Gastrocnemius medialis (tissue), 4 donors: Measurements from ENCODE around the gene PHF23. TPM values are rescaled to one million over a fixed set of nuclear protein-coding genes. Genes with fewer than 3 reads are reported as not detected.
A peak's percentile ranks its signal among the peaks of the same experiment; 100 is the strongest.

Experiments used
- ATAC-seq, 2 donors: fragments of 150-250 bp; one replicate each; pipeline ENCODE4 v1.9.1; 2016
- DNase-seq, 2 donors: peaks; one replicate each; pipeline ENCODE4 v3.0.0-alpha.2; 2019
- H3K27ac ChIP-seq, 4 donors: fragments of 200-600 bp; sonication (generic); 1 replicate in 1 of 4; 2 replicates in 3 of 4; pipeline ENCODE4 v1.5.1; 2016 to 2018; ENCODE audit warnings: mild to moderate bottlenecking in 2 of 4, moderate library complexity in 1 of 4
- H3K27me3 ChIP-seq, 3 donors: fragments of 200-600 bp; sonication (generic) in 2 of 3; 1 replicate in 1 of 3; 2 replicates in 2 of 3; pipeline versions ENCODE4 v1.5.1 to v1.6.0; 2016 to 2019; ENCODE audit warnings: mild to moderate bottlenecking in 1 of 3, moderate library complexity in 1 of 3
- H3K36me3 ChIP-seq, 2 donors: fragments of 200-600 bp; sonication (generic) in 1 of 2; one replicate each; pipeline ENCODE4 v1.5.1; 2017 to 2018
- H3K4me1 ChIP-seq, 2 donors: fragments of 200-600 bp; sonication (generic) in 1 of 2; one replicate each; pipeline ENCODE4 v1.5.1; 2016 to 2017; ENCODE audit warnings: mild to moderate bottlenecking in 2 of 2
- H3K4me3 ChIP-seq, 4 donors: fragments of 200-600 bp; sonication (generic) in 3 of 4; 1 replicate in 1 of 4; 2 replicates in 3 of 4; pipeline ENCODE4 v1.5.1; 2016 to 2019; ENCODE audit warnings: mild to moderate bottlenecking in 2 of 4
- H3K9me3 ChIP-seq, 3 donors: fragments of 200-600 bp; sonication (generic) in 2 of 3; 1 replicate in 1 of 3; 2 replicates in 2 of 3; pipeline ENCODE4 v1.5.1; 2016 to 2019
- POLR2A ChIP-seq, 2 donors: fragments of 450-650 bp; IDR thresholded peaks; one replicate each; pipeline ENCODE4 v1.6.1; 2017; ENCODE audit warnings: antibody characterized with exemption in 2 of 2, mild to moderate bottlenecking in 2 of 2, moderate library complexity in 2 of 2
- in situ Hi-C, 4 donors: fragments of 200-750 bp; cut with MboI; loops; one replicate each; pipeline versions ENCODE4 v1.15.0 to v1.8.0; 2017; ENCODE audit warnings: low sequenced_read_pairs in 4 of 4
- intact Hi-C: fragments of 100-400 bp; cut with DNase I; formaldehyde crosslinking; loops from one replicate; pipeline ENCODE4 v1.15.1; 2023; ENCODE audit warnings: low total_unique reads
- total RNA-seq, 4 donors: library from RNA; depleted of rRNA; stranded (reverse); fragments of >200 nt; gene quantifications; one replicate each; pipeline versions ENCODE4 v1.1.0 to v1.2.3, GENCODE V29; 2016
- TF ChIP-seq, protein P1 (sequence below), 5 experiments: fragments of 450-650 bp in 3 of 5; fragments of 200-600 bp in 2 of 5; sonication (generic) in 2 of 5; IDR thresholded peaks in 4 of 5; conservative IDR thresholded peaks in 1 of 5; 1 replicate in 4 of 5; 2 replicates in 1 of 5; pipeline ENCODE4 v1.5.1; 2016 to 2019; ENCODE audit warnings: antibody characterized with exemption in 5 of 5, mild to moderate bottlenecking in 3 of 5, moderate library complexity in 3 of 5

PHF23 gene
- total RNA-seq, 4 donors from 2014 or later: 16.9 to 31.8 (median 24.1) TPM

DNA sequence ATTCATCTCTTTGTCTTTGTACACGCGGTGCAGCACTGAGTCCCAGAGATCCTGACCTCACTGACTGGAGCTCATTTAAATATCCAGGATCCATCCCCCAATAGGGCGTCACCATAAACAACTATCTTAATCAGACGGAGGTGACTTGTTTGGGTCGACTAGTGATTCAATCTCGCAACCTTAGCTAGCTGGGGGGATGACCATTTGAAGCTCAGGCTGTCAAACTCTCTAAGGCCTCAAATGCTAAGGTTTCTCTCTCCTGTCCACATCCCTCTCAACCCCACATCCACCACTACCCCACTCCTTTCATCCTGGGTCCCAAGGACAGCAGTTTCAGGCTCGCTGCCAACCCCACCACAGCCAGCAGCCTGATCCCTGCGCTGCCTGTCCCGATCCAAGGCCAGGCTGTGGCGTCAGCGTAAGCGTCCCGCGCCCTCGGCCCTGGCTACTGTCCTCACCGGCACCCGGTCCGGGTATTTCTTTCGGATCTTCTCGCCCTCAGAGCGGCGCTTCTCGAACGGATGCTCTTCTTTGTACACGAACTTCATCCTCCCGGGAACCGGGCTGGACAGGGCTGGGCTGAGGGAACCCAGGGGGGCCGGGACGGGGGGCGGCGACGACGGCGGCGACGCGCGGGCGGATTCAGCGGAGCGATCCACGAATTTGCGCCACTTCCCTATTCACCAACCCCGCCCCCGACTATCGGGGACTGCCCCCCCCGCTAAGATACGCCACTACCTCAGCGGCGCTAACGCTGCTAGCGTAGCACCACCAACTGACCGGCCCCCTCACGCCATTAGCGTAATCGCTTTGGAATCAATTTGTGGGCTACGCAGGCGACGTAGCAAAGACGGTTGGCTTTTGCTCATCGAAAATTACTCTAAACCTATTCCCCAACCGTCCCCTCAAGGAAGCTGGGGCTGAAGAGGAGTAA is 2.8 kb upstream of the PHF23 start, which contains the start of gene GABARAP:
TSS of gene GABARAP (minus strand) at position 667 of the 934 bp plus-strand sequence. CDS start at position 548, 119 bp downstream.
- DNase-seq (peak; percentile 88 to 92), ATAC-seq (peak; percentile 30 to 41)
- Histone ChIP-seq H3K4me3 (peak within 1 kb of the TSS; percentile 75 to 99 (median 92)), H3K36me3 (peaks cover 0 to 43% of the 10 kb centered on the region in 2 donors), H3K9me3 (no peaks in the 10 kb centered on the region), H3K27ac (peak within 1 kb of the TSS; percentile 92 to 99 (median 98)), H3K4me1 (peaks cover 28 to 29% of the 10 kb centered on the region in 2 donors), H3K27me3 (no peaks in the 10 kb centered on the region)
- peak; percentile 81 to 86 for TF ChIP-seq POLR2A (IDR thresholded peaks at IDR 0.05)
- TF ChIP-seq, protein P1, sequence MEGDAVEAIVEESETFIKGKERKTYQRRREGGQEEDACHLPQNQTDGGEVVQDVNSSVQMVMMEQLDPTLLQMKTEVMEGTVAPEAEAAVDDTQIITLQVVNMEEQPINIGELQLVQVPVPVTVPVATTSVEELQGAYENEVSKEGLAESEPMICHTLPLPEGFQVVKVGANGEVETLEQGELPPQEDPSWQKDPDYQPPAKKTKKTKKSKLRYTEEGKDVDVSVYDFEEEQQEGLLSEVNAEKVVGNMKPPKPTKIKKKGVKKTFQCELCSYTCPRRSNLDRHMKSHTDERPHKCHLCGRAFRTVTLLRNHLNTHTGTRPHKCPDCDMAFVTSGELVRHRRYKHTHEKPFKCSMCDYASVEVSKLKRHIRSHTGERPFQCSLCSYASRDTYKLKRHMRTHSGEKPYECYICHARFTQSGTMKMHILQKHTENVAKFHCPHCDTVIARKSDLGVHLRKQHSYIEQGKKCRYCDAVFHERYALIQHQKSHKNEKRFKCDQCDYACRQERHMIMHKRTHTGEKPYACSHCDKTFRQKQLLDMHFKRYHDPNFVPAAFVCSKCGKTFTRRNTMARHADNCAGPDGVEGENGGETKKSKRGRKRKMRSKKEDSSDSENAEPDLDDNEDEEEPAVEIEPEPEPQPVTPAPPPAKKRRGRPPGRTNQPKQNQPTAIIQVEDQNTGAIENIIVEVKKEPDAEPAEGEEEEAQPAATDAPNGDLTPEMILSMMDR (IDR thresholded peaks at IDR 0.05 in 4 of 5, conservative IDR thresholded peaks at IDR 0.05 in 1 of 5): no peak
- intact Hi-C loops: loop anchor here (2.0 to 5.0 kb wide), 2 partner anchors 65 to 910 kb away; partner anchors contain the start of genes EIF5A and PER1
- in situ Hi-C loops: no loop called here

GRCh38 chr17:7241090-7241733 is 2.0 kb upstream of the PHF23 start:
- H3K27ac ChIP-seq: peak overlapping the region; percentile 92 to 99 (median 98)
- no peak for ATAC-seq
- no peak for DNase-seq
- no peaks in the 10 kb centered on the region for H3K27me3 ChIP-seq
- H3K4me1 ChIP-seq: peaks cover 26 to 30% of the 10 kb centered on the region in 2 donors
- peaks cover 0 to 40% of the 10 kb centered on the region in 2 donors for H3K36me3 ChIP-seq
- no peak for TF ChIP-seq POLR2A (IDR thresholded peaks at IDR 0.05)
- TF ChIP-seq, protein P1 (IDR thresholded peaks at IDR 0.05 in 4 of 5, conservative IDR thresholded peaks at IDR 0.05 in 1 of 5): no peak
- H3K4me3 ChIP-seq: peak overlapping the region; percentile 75 to 99 (median 92)
- no peaks in the 10 kb centered on the region for H3K9me3 ChIP-seq
- intact Hi-C loops (loop anchor here (5.0 kb wide), 1 partner anchor 911 kb away; the partner anchor contains the start of gene PER1), in situ Hi-C loops (no loop called here)

- peak overlapping the region; percentile 92 to 99 (median 98) for H3K27ac ChIP-seq
- in situ Hi-C loops (no loop called here), intact Hi-C loops (loop anchor here (5.0 kb wide), 1 partner anchor 912 kb away; the partner anchor contains the start of gene PER1)
- H3K4me1 ChIP-seq: peaks cover 26 to 33% of the 10 kb centered on the region in 2 donors
- DNase-seq: no peak
- no peaks in the 10 kb centered on the region for H3K27me3 ChIP-seq
- no peak for ATAC-seq
- peaks cover 0 to 40% of the 10 kb centered on the region in 2 donors for H3K36me3 ChIP-seq
- no peaks in the 10 kb centered on the region for H3K9me3 ChIP-seq
- peak overlapping the region; percentile 49 to 99 (median 80) for H3K4me3 ChIP-seq
- no peak for TF ChIP-seq POLR2A (IDR thresholded peaks at IDR 0.05)
- TF ChIP-seq, protein P1 (IDR thresholded peaks at IDR 0.05 in 4 of 5, conservative IDR thresholded peaks at IDR 0.05 in 1 of 5): no peak
Observed at GRCh38 chr17:7240375-7240774, 1.1 kb upstream of the PHF23 start.

DNA sequence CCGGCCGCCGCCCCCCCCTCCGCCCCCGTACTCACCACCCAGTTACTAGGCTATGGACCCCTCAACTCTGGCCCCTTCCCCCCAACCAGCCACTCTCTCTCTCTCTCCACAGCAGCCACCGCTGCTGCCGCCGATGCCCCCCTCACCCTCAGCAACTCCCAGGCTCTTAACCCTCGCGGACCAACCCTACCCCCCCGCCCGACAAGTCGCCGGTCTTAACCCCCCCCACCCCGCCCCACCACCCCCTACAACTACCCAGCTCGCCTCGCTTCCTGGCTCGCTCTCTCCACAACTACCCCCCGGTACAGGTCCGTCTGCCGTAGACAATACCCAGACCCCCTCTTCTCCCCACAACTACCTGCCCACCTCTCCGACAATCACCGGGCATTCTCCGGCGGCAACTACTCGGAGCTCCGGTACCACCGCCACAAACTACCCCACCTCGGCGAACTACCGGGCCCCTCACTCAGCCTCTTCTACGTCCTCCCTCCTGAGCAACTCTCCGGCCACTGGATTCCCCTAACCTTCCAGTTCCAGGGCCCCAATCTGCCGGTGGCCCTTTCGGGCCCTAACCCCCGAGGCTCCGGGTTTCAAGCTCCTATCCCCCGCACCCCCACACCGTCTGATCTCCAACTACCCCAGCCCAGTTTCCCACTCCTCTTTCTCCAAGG is 702 bp downstream of the PHF23 start:
- Histone ChIP-seq H3K27ac (peak overlapping the region; percentile 92 to 99 (median 95)), H3K36me3 (peaks cover 0 to 29% of the 10 kb centered on the region in 2 donors), H3K9me3 (no peaks in the 10 kb centered on the region), H3K4me1 (peaks cover 36 to 45% of the 10 kb centered on the region in 2 donors), H3K4me3 (peak overlapping the region; percentile 78 to 100 (median 98)), H3K27me3 (no peaks in the 10 kb centered on the region)
- DNase-seq: peak in 1 of 2 donors; percentile 45
- TF ChIP-seq, protein P1 (IDR thresholded peaks at IDR 0.05 in 4 of 5, conservative IDR thresholded peaks at IDR 0.05 in 1 of 5): no peak
- no peak for TF ChIP-seq POLR2A (IDR thresholded peaks at IDR 0.05)
- in situ Hi-C loops (no loop called here), intact Hi-C loops (loop anchor here (5.0 kb wide), 1 partner anchor 604 kb away; no protein-coding TSS in a partner anchor)
- ATAC-seq: no peak
